ENCODE results near the gene HMGXB4.
A peak's percentile ranks its signal among the peaks of the same experiment; 100 is the strongest.

The HMGXB4 gene

DNA sequence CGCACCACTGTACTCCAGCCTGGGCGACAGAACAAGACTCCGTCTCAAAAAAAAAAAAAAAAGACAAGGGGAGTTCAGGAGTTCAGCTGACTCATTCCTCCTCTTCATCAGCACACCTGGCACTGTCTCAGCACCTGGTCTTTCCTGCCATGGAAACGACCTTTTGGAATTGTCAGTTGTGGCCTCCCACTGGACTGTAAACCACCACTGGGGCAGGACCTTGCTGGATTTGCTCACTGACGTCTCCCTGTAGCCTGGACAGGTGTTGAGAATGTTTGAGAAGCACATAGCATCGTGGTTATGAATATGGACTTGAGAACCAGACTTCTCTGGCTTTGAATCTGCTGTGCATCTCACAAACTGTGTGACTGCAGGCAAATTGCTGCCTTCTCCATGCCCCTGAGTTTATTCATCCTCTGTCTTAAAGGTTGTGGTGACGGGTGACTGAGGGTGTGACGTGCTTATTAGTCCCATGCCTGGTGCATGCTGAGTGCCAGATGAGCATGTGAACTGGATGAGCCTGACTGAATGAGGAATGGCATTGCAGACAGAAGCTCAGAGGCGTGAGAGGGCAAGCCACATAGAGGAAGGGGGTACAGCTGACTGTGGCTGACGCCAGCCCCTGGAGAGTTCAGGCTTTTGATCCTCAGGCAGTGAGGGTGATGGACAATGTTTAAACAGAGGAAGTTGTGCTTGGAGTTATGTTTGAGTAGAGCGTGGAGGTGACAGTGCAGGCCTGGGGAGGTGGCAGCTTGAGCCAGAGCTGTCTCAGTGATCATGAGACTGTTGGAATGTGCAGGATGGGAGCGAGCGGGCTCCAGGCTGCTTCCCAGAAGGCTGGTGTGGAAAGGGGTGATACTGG, 55.1 kb downstream of the HMGXB4 start:
- intact Hi-C loops (cut with DNase I; ENCODE audit: low total_unique reads) = no loop called here
- TF ChIP-seq, protein P1, sequence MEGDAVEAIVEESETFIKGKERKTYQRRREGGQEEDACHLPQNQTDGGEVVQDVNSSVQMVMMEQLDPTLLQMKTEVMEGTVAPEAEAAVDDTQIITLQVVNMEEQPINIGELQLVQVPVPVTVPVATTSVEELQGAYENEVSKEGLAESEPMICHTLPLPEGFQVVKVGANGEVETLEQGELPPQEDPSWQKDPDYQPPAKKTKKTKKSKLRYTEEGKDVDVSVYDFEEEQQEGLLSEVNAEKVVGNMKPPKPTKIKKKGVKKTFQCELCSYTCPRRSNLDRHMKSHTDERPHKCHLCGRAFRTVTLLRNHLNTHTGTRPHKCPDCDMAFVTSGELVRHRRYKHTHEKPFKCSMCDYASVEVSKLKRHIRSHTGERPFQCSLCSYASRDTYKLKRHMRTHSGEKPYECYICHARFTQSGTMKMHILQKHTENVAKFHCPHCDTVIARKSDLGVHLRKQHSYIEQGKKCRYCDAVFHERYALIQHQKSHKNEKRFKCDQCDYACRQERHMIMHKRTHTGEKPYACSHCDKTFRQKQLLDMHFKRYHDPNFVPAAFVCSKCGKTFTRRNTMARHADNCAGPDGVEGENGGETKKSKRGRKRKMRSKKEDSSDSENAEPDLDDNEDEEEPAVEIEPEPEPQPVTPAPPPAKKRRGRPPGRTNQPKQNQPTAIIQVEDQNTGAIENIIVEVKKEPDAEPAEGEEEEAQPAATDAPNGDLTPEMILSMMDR (IDR thresholded peaks at IDR 0.05) = no peak
- DNase-seq = peak in 1 of 2 donors; percentile 53

DNA sequence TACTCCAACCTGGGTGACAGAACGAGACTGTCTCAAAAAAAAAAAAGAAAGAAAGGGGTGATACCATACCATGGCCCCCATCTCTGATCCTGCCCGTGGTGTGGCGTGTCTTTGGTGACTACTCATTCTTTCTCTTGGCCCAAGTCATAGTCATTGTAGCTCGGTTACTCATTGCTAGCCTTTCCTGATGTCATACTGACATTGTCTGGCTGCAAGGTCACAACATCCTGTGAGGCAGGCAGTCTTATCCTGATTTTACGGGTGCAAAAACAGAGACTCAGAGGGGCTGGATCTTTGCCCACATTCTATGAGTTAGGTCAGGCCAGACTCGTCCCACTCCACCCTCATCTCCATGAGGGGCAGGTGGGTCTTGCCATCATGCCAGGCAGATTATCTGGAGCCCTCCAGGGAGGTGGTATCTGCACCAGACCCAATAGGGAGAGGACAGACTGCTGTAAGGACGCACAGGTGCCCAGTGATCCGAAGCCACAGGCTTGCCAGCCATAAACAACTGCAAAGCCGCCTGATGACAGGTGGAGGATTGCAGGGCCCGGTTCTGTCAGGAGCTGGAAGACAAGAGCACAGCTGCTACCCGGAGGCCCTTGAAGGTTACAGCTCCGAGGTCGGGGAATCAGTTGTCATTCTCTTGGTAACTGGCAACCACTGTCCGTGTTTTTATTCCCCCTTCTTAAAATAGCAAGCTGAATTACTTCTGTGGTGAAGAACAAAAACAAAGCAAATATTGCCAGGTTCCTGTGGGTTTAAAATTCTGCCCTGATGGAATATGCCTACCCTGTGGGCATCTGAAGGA, 56.2 kb downstream of the HMGXB4 start:
- no peak overlapping the region for H3K4me3 ChIP-seq
- H3K36me3 ChIP-seq = peaks cover 7 to 17% (median 14%) of the 10 kb centered on the region in 3 donors
- TF ChIP-seq, protein P1 (IDR thresholded peaks at IDR 0.05) = no peak
- peaks cover 0 to 45% (median 38%) of the 10 kb centered on the region in 4 donors for H3K4me1 ChIP-seq
- peak overlapping the region; percentile 53 to 68 for H3K27ac ChIP-seq
- intact Hi-C loops (cut with DNase I; ENCODE audit: low total_unique reads) = no loop called here
- H3K27me3 ChIP-seq = no peaks in the 10 kb centered on the region
- no peaks in the 10 kb centered on the region for H3K9me3 ChIP-seq
- DNase-seq = peak; percentile 14 to 70

More for the DNA sequence above, 55.1 kb downstream of the HMGXB4 start:
- peaks cover 0 to 6% (median 3%) of the 10 kb centered on the region in 3 donors for H3K36me3 ChIP-seq
- H3K4me1 ChIP-seq = peaks cover 0 to 45% (median 38%) of the 10 kb centered on the region in 4 donors
- H3K27me3 ChIP-seq = no peaks in the 10 kb centered on the region
- H3K27ac ChIP-seq = peak overlapping the region; percentile 53 to 68
- no peaks in the 10 kb centered on the region for H3K9me3 ChIP-seq
- H3K4me3 ChIP-seq = no peak overlapping the region

DNA sequence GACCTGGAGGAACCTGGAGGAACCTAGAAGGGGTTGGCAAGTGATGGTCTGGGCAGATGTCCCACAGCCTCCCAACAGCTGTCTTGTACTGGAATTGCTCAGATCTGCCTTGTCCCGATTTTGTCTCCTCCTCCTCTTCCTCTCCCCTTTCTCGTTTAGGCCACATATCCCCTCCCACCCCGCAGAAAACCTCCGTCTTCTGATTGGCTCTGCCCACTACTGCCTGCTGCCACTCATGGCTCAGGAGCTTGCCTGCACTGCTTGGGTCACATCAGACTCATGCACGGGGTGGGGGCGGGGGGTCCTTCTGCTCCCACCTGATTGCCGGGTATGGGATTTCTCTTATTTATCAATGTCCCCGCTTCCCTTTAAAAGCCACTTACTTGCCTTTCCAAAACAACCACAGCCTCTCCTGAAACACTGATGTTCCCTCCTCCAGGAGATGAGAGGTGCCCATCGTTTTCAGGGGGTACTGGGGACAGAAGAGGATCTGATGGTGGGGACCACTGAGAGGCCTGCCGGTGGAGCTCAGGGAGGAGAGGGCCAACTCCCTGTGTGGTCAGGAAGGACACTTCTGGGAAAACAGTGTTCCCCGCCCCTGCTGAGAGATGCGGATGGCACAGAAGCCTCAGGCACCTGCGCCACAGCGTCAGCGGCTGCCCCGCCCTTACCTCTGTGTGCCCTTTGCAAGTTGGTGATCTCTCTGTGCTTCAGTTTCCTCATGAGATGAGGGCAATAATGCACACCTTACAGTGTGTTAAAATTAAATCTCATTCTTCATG, 57.1 kb downstream of the HMGXB4 start:
- peak in 1 of 2 donors; percentile 62 for DNase-seq
- H3K4me1 ChIP-seq = peaks cover 0 to 45% (median 38%) of the 10 kb centered on the region in 4 donors
- H3K27me3 ChIP-seq = no peaks in the 10 kb centered on the region
- TF ChIP-seq, protein P1 (IDR thresholded peaks at IDR 0.05) = no peak
- H3K27ac ChIP-seq = peak overlapping the region; percentile 53 to 68
- intact Hi-C loops (cut with DNase I; ENCODE audit: low total_unique reads) = no loop called here
- H3K9me3 ChIP-seq = no peaks in the 10 kb centered on the region
- peaks cover 13 to 26% (median 22%) of the 10 kb centered on the region in 3 donors for H3K36me3 ChIP-seq
- no peak overlapping the region for H3K4me3 ChIP-seq

DNA sequence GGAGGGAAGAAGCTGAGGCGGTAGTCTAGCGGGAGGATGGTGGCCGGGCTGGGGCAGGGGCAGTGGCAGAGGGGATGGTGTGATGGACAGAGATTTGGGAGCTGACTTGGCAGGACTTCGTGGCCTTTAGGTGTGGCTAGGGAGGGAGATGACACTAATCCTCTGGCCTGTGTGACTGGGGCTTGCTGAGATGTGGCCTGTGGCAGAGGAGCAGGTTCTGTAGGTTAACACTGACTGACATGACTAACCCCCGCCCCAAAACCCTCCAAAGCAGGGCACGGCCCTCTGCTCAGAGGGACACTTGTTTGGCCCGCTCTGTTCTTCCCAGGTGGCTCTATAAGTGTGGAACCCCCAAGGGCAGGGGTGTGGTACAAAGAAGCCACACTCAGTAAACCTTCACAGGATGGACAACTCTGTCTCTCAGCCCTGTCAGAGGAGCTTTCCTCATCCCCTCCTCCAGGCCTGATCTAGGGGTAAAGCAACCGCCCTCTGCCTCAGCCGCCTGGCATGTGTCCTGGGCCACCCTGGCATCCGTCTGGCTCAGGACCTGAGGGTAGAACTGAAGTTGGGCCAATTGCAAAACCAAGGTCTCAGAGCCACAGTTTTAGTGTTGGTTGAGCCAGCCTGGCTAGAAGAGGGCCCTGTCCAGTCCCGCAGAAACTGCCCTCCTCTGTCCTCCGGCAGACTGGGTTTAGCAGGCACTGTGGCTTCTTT, 58.0 kb downstream of the HMGXB4 start:
- Histone ChIP-seq H3K9me3 (no peaks in the 10 kb centered on the region), H3K27ac (peak overlapping the region; percentile 43 to 68), H3K4me1 (peaks cover 0 to 45% (median 38%) of the 10 kb centered on the region in 4 donors), H3K36me3 (peaks cover 18 to 35% (median 31%) of the 10 kb centered on the region in 3 donors), H3K27me3 (no peaks in the 10 kb centered on the region), H3K4me3 (no peak overlapping the region)
- TF ChIP-seq, protein P1 (IDR thresholded peaks at IDR 0.05) = no peak
- intact Hi-C loops (cut with DNase I; ENCODE audit: low total_unique reads) = no loop called here
- peak in 1 of 2 donors; percentile 13 for DNase-seq
